BLaER1 (cell line): Measurements from ENCODE around the gene CBX1.
"Not testable (repeated sequence)": the region's sequence is repeated elsewhere in the genome, so short reads cannot be mapped to it uniquely, and the experiment has no call there.

Source experiments
- H3K27ac ChIP-seq: shearing (Covaris generic); formaldehyde crosslinking; 2 replicates; pipeline ENCODE4 v1.8.1; 2022
- H3K27me3 ChIP-seq: shearing (Covaris generic); formaldehyde crosslinking; 2 replicates; pipeline ENCODE4 v1.8.1; 2022
- H3K36me3 ChIP-seq: shearing (Covaris generic); formaldehyde crosslinking; 2 replicates; pipeline ENCODE4 v1.8.1; 2022
- H3K4me1 ChIP-seq: shearing (Covaris generic); formaldehyde crosslinking; 2 replicates; pipeline ENCODE4 v1.8.1; 2022
- H3K4me2 ChIP-seq: shearing (Covaris generic); formaldehyde crosslinking; 2 replicates; pipeline ENCODE4 v1.8.1; 2022
- H3K4me3 ChIP-seq: shearing (Covaris generic); formaldehyde crosslinking; 2 replicates; pipeline ENCODE4 v1.8.1; 2022
- H3K9ac ChIP-seq: shearing (Covaris generic); formaldehyde crosslinking; 2 replicates; pipeline ENCODE4 v1.8.1; 2022
- H3K9me3 ChIP-seq: shearing (Covaris generic); formaldehyde crosslinking; 2 replicates; pipeline ENCODE4 v1.8.1; 2022
- H4K20me1 ChIP-seq: shearing (Covaris generic); formaldehyde crosslinking; 2 replicates; pipeline ENCODE4 v1.8.1; 2022
- Cebpa-rat ChIP-seq: shearing (Covaris generic); IDR thresholded peaks from 2 replicates; pipeline ENCODE4 v1.8.1; 2022

CBX1 gene

GRCh38 chr17:48081858-48082257 is 19.4 kb downstream of the CBX1 start:
- Histone ChIP-seq H3K4me2 (no peak overlapping the region), H3K36me3 (peaks cover 41% of the 10 kb centered on the region), H3K4me3 (no peak overlapping the region), H3K27ac (no peak overlapping the region), H3K4me1 (peaks cover 28% of the 10 kb centered on the region), H3K9me3 (no peaks in the 10 kb centered on the region), H4K20me1 (peaks cover 99% of the 10 kb centered on the region), H3K9ac (no peak overlapping the region), H3K27me3 (no peaks in the 10 kb centered on the region)
- TF ChIP-seq Cebpa-rat: no peak

- Histone ChIP-seq H4K20me1 (peaks cover 99% of the 10 kb centered on the region), H3K36me3 (peaks cover 66% of the 10 kb centered on the region), H3K4me1 (0 out of 2 replicates have a peak, but pooled peaks cover 13% of the 10 kb centered on the region)
- not testable (repeated sequence) for H3K9ac ChIP-seq, H3K4me3 ChIP-seq, H3K27ac ChIP-seq, H3K4me2 ChIP-seq, H3K27me3 ChIP-seq, H3K9me3 ChIP-seq
These were observed 24.1 kb downstream of the CBX1 start for GRCh38 chr17:48077152-48077551.

GRCh38 chr17:48074322-48075081 is 26.8 kb downstream of the CBX1 start:
- Histone ChIP-seq H3K9me3 (no peaks in the 10 kb centered on the region), H3K4me1 (0 out of 2 replicates have a peak, but pooled peaks cover 12% of the 10 kb centered on the region), H3K9ac (no peak overlapping the region), H3K4me2 (no peak overlapping the region), H3K27me3 (no peaks in the 10 kb centered on the region), H3K4me3 (no peak overlapping the region), H3K27ac (no peak overlapping the region), H4K20me1 (peaks cover 91% of the 10 kb centered on the region), H3K36me3 (peaks cover 82% of the 10 kb centered on the region)
- TF ChIP-seq Cebpa-rat: no peak

- H3K4me1 ChIP-seq, H3K9me3 ChIP-seq, H3K4me3 ChIP-seq, H3K9ac ChIP-seq, H3K27me3 ChIP-seq, H3K4me2 ChIP-seq, H3K27ac ChIP-seq: not testable (repeated sequence)
- Histone ChIP-seq H3K36me3 (peaks cover 90% of the 10 kb centered on the region), H4K20me1 (peaks cover 86% of the 10 kb centered on the region)
These were observed 27.6 kb downstream of the CBX1 start for GRCh38 chr17:48073566-48074094.

GRCh38 chr17:48072811-48073210 is 28.5 kb downstream of the CBX1 start:
- H3K4me1 ChIP-seq, H3K9ac ChIP-seq, H3K27me3 ChIP-seq, H3K9me3 ChIP-seq, H3K4me3 ChIP-seq, H3K27ac ChIP-seq, H3K4me2 ChIP-seq: not testable (repeated sequence)
- H4K20me1 ChIP-seq: peaks cover 86% of the 10 kb centered on the region
- H3K36me3 ChIP-seq: peaks cover 98% of the 10 kb centered on the region

GRCh38 chr17:48071654-48072053 is 29.6 kb downstream of the CBX1 start:
- TF ChIP-seq Cebpa-rat: no peak
- H3K9ac ChIP-seq: no peak overlapping the region
- H3K27ac ChIP-seq: no peak overlapping the region
- H3K9me3 ChIP-seq: no peaks in the 10 kb centered on the region
- no peaks in the 10 kb centered on the region for H3K4me1 ChIP-seq
- no peak overlapping the region for H3K4me2 ChIP-seq
- no peak overlapping the region for H3K4me3 ChIP-seq
- no peaks in the 10 kb centered on the region for H3K27me3 ChIP-seq
- peaks cover 86% of the 10 kb centered on the region for H4K20me1 ChIP-seq
- peaks cover 98% of the 10 kb centered on the region for H3K36me3 ChIP-seq

GRCh38 chr17:48070195-48070594 is 31.1 kb downstream of the CBX1 start:
- Histone ChIP-seq H3K9me3 (no peaks in the 10 kb centered on the region), H3K9ac (no peak overlapping the region), H3K27ac (no peak overlapping the region)

GRCh38 chr17:48068491-48068961 is 32.8 kb downstream of the CBX1 start:
- Histone ChIP-seq H3K27ac (no peak overlapping the region), H3K4me3 (no peak overlapping the region), H3K9ac (no peak overlapping the region), H3K9me3 (no peaks in the 10 kb centered on the region), H3K36me3 (peaks cover 98% of the 10 kb centered on the region), H3K4me1 (no peaks in the 10 kb centered on the region), H3K27me3 (no peaks in the 10 kb centered on the region), H4K20me1 (peaks cover 86% of the 10 kb centered on the region), H3K4me2 (no peak overlapping the region)
- TF ChIP-seq Cebpa-rat: no peak

More at GRCh38 chr17:48070195-48070594, 31.1 kb downstream of the CBX1 start:
- Histone ChIP-seq H3K36me3 (peaks cover 98% of the 10 kb centered on the region), H3K27me3 (no peaks in the 10 kb centered on the region), H3K4me1 (no peaks in the 10 kb centered on the region), H3K4me2 (no peak overlapping the region), H4K20me1 (peaks cover 86% of the 10 kb centered on the region), H3K4me3 (no peak overlapping the region)
- TF ChIP-seq Cebpa-rat: no peak

- H3K4me1 ChIP-seq, H3K9me3 ChIP-seq, H3K4me2 ChIP-seq, H3K27me3 ChIP-seq, H3K9ac ChIP-seq, H3K27ac ChIP-seq, H3K4me3 ChIP-seq: not testable (repeated sequence)
- Histone ChIP-seq H4K20me1 (peaks cover 86% of the 10 kb centered on the region), H3K36me3 (peaks cover 98% of the 10 kb centered on the region)
These were observed 33.5 kb downstream of the CBX1 start for GRCh38 chr17:48067808-48068207.

GRCh38 chr17:48067245-48067644 is 34.0 kb downstream of the CBX1 start:
- peaks cover 98% of the 10 kb centered on the region for H3K36me3 ChIP-seq
- no peak for TF ChIP-seq Cebpa-rat
- peaks cover 86% of the 10 kb centered on the region for H4K20me1 ChIP-seq
- H3K9ac ChIP-seq: no peak overlapping the region
- H3K4me1 ChIP-seq: no peaks in the 10 kb centered on the region
- no peaks in the 10 kb centered on the region for H3K9me3 ChIP-seq
- H3K27ac ChIP-seq: no peak overlapping the region
- no peaks in the 10 kb centered on the region for H3K27me3 ChIP-seq
- no peak overlapping the region for H3K4me3 ChIP-seq
- H3K4me2 ChIP-seq: no peak overlapping the region
